GM21528 (cell line): ENCODE data around the gene INS.
"Not testable (repeated sequence)": the region's sequence is repeated elsewhere in the genome, so short reads cannot be mapped to it uniquely, and the experiment has no call there.

ENCODE experiments used
- ATAC-seq: cut with Tn5 transposase; IDR thresholded peaks from one replicate; pipeline ENCODE4 v1.9.1; 2021; ENCODE audit warnings: mild to moderate bottlenecking, moderate library complexity; ENCODE audit not compliant: unreplicated experiment, low FRiP score

The INS gene

GRCh38 chr11:2136209-2136951 is 24.6 kb downstream of the INS start:
- ATAC-seq, result no peak

GRCh38 chr11:2135648-2136201 is 25.3 kb downstream of the INS start:
- no peak for ATAC-seq

- ATAC-seq, result no peak
Measured at GRCh38 chr11:2135018-2135569, 25.9 kb downstream of the INS start.

GRCh38 chr11:2134022-2135010 is 26.7 kb downstream of the INS start:
- no peak for ATAC-seq

- no peak for ATAC-seq
Measured at GRCh38 chr11:2133241-2134021, 27.6 kb downstream of the INS start.

- no peak for ATAC-seq
Measured at GRCh38 chr11:2132874-2133240, 28.2 kb downstream of the INS start.

- ATAC-seq, result no peak
Measured at GRCh38 chr11:2132246-2132645, 28.8 kb downstream of the INS start.

GRCh38 chr11:2131371-2132236 is 29.4 kb downstream of the INS start:
- ATAC-seq, result no peak

GRCh38 chr11:2130881-2131352 is 30.1 kb downstream of the INS start:
- ATAC-seq, result no peak

GRCh38 chr11:2129699-2130366 is 31.2 kb downstream of the INS start:
- no peak for ATAC-seq

GRCh38 chr11:2129308-2129698 is 31.7 kb downstream of the INS start:
- no peak for ATAC-seq

GRCh38 chr11:2128511-2129307 is 32.3 kb downstream of the INS start:
- ATAC-seq, result no peak

- no peak for ATAC-seq
Measured at GRCh38 chr11:2128130-2128510, 32.9 kb downstream of the INS start.

GRCh38 chr11:2127482-2128129 is 33.4 kb downstream of the INS start:
- no peak for ATAC-seq

GRCh38 chr11:2126520-2127085 is 34.4 kb downstream of the INS start:
- no peak for ATAC-seq

GRCh38 chr11:2124736-2125484 is 36.1 kb downstream of the INS start:
- not testable (repeated sequence) for ATAC-seq
